SK-N-SH (cell line): ENCODE results near the gene PDK2. TPM values are rescaled to one million over a fixed set of nuclear protein-coding genes. Genes with fewer than 3 reads are reported as not detected.

Experiments
- CTCF ChIA-PET: fragments of 300-600, 350-600 bp; formaldehyde crosslinking; extraction: SDS; loops from one replicate; lab custom pipeline; 2021; lab: Yijun Ruan, JAX
- POLR2A ChIA-PET: fragments of 350-600 bp; sonication (Branson Sonifier 250); formaldehyde crosslinking; extraction: SDS; loops from one replicate; lab custom pipeline; 2020; ENCODE audit warnings: antibody characterized with exemption, inconsistent platforms; lab: Yijun Ruan, JAX
- DNase-seq: peaks from one replicate; pipeline ENCODE4 v3.0.0; 2012
- H2AFZ ChIP-seq: fragments of 200-600 bp; sonication (generic); 2 replicates; pipeline ENCODE4 v1.8.1; 2016; ENCODE audit warnings: antibody characterized with exemption, mild to moderate bottlenecking, low read depth
- H3F3A ChIP-seq: fragments of 200-600 bp; sonication (generic); replicated peaks from 2 replicates; pipeline ENCODE3; 2016; ENCODE audit warnings: antibody characterized with exemption, mild to moderate bottlenecking; ENCODE audit not compliant: insufficient read depth
- H3K27ac ChIP-seq, 2 experiments: fragments of 200-500 bp in 1 of 2; fragments of 200-600 bp in 1 of 2; sonication (Bioruptor generic) in 1 of 2; sonication (generic), shearing (Covaris generic) in 1 of 2; 2 replicates each; pipeline versions ENCODE4 v1.5.1 to v1.6.1; 2014 to 2016; ENCODE audit warnings: low read depth in 2 of 2, inconsistent platforms in 1 of 2, low read length in 1 of 2, mild to moderate bottlenecking in 1 of 2, mixed read lengths in 1 of 2
- H3K27me3 ChIP-seq: fragments of 200-600 bp; sonication (generic), shearing (Covaris generic); 2 replicates; pipeline ENCODE4 v1.6.1; 2016; ENCODE audit warnings: mixed run types; ENCODE audit not compliant: insufficient read depth
- H3K36me3 ChIP-seq, 2 experiments: fragments of 200-500 bp in 1 of 2; fragments of 200-600 bp in 1 of 2; sonication (Bioruptor generic) in 1 of 2; sonication (generic) in 1 of 2; replicated peaks in 1 of 2; 2 replicates each; pipeline versions ENCODE3 to v1.5.1; 2014 to 2016; ENCODE audit warnings: low read length in 1 of 2, mild to moderate bottlenecking in 1 of 2; ENCODE audit not compliant: insufficient read depth in 2 of 2, control insufficient read depth in 1 of 2
- H3K4me1 ChIP-seq, 2 experiments: fragments of 200-500 bp in 1 of 2; fragments of 200-600 bp in 1 of 2; sonication (Bioruptor generic) in 1 of 2; sonication (generic), shearing (Covaris generic) in 1 of 2; 2 replicates each; pipeline versions ENCODE4 v1.5.1 to v1.6.1; 2014 to 2016; ENCODE audit warnings: low read depth in 1 of 2, low read length in 1 of 2, mixed run types in 1 of 2; ENCODE audit not compliant: insufficient read depth in 2 of 2, control insufficient read depth in 1 of 2
- H3K4me2 ChIP-seq: fragments of 200-600 bp; sonication (generic), shearing (Covaris generic); 2 replicates; pipeline ENCODE4 v1.6.1; 2017; ENCODE audit warnings: mixed run types
- H3K4me3 ChIP-seq, 2 experiments: fragments of 200-500 bp in 1 of 2; fragments of 200-600 bp in 1 of 2; sonication (Bioruptor generic) in 1 of 2; sonication (generic), shearing (Covaris generic) in 1 of 2; 2 replicates each; pipeline versions ENCODE4 v1.5.1 to v1.8.1; 2014 to 2016; ENCODE audit warnings: low read depth in 2 of 2, inconsistent platforms in 1 of 2, low read length in 1 of 2, mild to moderate bottlenecking in 1 of 2, mixed read lengths in 1 of 2, moderate library complexity in 1 of 2
- H3K79me2 ChIP-seq: fragments of 200-600 bp; sonication (generic); 2 replicates; pipeline ENCODE4 v1.8.1; 2017; ENCODE audit warnings: mild to moderate bottlenecking; ENCODE audit not compliant: insufficient read depth
- H3K9ac ChIP-seq: fragments of 200-600 bp; sonication (generic); 2 replicates; pipeline ENCODE4 v1.6.1; 2017; ENCODE audit warnings: mixed run types
- H3K9me2 ChIP-seq: fragments of 200-600 bp; sonication (generic); 2 replicates; pipeline ENCODE4 v1.6.1; 2017; ENCODE audit warnings: mixed run types
- H3K9me3 ChIP-seq: fragments of 200-600 bp; sonication (generic); 2 replicates; pipeline ENCODE4 v1.6.1; 2017; ENCODE audit warnings: mixed run types, mild to moderate bottlenecking, moderate library complexity
- H4K20me1 ChIP-seq: fragments of 200-600 bp; sonication (generic); 2 replicates; pipeline ENCODE4 v1.6.1; 2017; ENCODE audit warnings: mild to moderate bottlenecking, mixed run types; ENCODE audit not compliant: insufficient read depth
- CTCF ChIP-seq: fragments of 200-600 bp; sonication (generic); IDR thresholded peaks from 2 replicates; pipeline ENCODE4 v1.6.1; 2017; ENCODE audit warnings: antibody characterized with exemption, mild to moderate bottlenecking, moderate library complexity
- EP300 ChIP-seq, 2 experiments: IDR thresholded peaks; 2 replicates each; pipeline versions ENCODE4 v1.4.0 to v1.6.1; 2012; ENCODE audit warnings: borderline replicate concordance in 1 of 2, low read depth in 1 of 2, low read length in 1 of 2
- FOXJ3 ChIP-seq: sonication (generic); formaldehyde crosslinking; IDR thresholded peaks from 2 replicates; pipeline ENCODE4 v1.5.1; 2020; ENCODE audit warnings: mild to moderate bottlenecking, missing genetic modification reagents
- FOXM1 ChIP-seq: IDR thresholded peaks from 2 replicates; pipeline ENCODE4 v1.4.0; 2012; ENCODE audit warnings: low read depth, mild to moderate bottlenecking
- GABPA ChIP-seq: IDR thresholded peaks from 2 replicates; pipeline ENCODE4 v1.4.0; 2012; ENCODE audit warnings: low read depth, mild to moderate bottlenecking
- GATA2 ChIP-seq: sonication (generic); formaldehyde crosslinking; IDR thresholded peaks from 2 replicates; pipeline ENCODE4 v1.5.0; 2020; ENCODE audit warnings: mild to moderate bottlenecking, missing genetic modification reagents
- JUND ChIP-seq: IDR thresholded peaks from 2 replicates; pipeline ENCODE4 v1.4.0; 2012
- MXI1 ChIP-seq: IDR thresholded peaks from 2 replicates; pipeline ENCODE4 v1.6.1; 2012; ENCODE audit warnings: mild to moderate bottlenecking, low read depth, low read length, improper control_type of control experiment
- NFIC ChIP-seq: IDR thresholded peaks from 2 replicates; pipeline ENCODE4 v1.4.0; 2012; ENCODE audit warnings: borderline replicate concordance
- RAD21 ChIP-seq: IDR thresholded peaks from 2 replicates; pipeline ENCODE4 v1.6.1; 2012; ENCODE audit warnings: mild to moderate bottlenecking, low read length
- RCOR1 ChIP-seq: fragments of 150-350 bp; IDR thresholded peaks from 2 replicates; pipeline ENCODE4 v1.6.1; 2017; ENCODE audit warnings: antibody characterized with exemption, low read length
- RFX5 ChIP-seq: IDR thresholded peaks from 2 replicates; pipeline ENCODE4 v1.6.1; 2012; ENCODE audit warnings: mild to moderate bottlenecking, improper control_type of control experiment, low read length
- RXRA ChIP-seq: IDR thresholded peaks from 2 replicates; pipeline ENCODE4 v1.4.0; 2012; ENCODE audit warnings: low read depth, mild to moderate bottlenecking, borderline replicate concordance
- SMC3 ChIP-seq: IDR thresholded peaks from 2 replicates; pipeline ENCODE4 v1.6.1; 2012; ENCODE audit warnings: low read depth, low read length, improper control_type of control experiment
- TAF1 ChIP-seq: IDR thresholded peaks from 2 replicates; pipeline ENCODE4 v1.6.1; 2012; ENCODE audit warnings: low read depth, mild to moderate bottlenecking, low read length, moderate library complexity, borderline replicate concordance
- USF2 ChIP-seq: fragments of 150-350 bp; IDR thresholded peaks from 2 replicates; pipeline ENCODE4 v1.6.1; 2017; ENCODE audit warnings: antibody characterized with exemption, low read length, low read depth, borderline replicate concordance
- ZBTB33 ChIP-seq: IDR thresholded peaks from 2 replicates; pipeline ENCODE4 v1.4.0; 2012; ENCODE audit warnings: low read depth, borderline replicate concordance
- WGBS: methylation state at CpG from one replicate; pipeline ENCODE4 v1.1.6; 2017; ENCODE audit warnings: low lambda C conversion rate; 5-methylcytosine and 5-hydroxymethylcytosine counted together
- polyA plus RNA-seq, 3 experiments: library from polyadenylated mRNA; depleted of rRNA; stranded (reverse); fragments of >200 nt; gene quantifications; 2 replicates each; pipeline ENCODE4 v1.2.3, GENCODE V29; 2012

The PDK2 gene
- polyA plus RNA-seq, 1 of the 3 experiments (the other 2 are of a cell fraction), result 124 TPM

- WGBS, result 80% methylated on average over 7 of the region's 7 CpGs
- H3K9ac ChIP-seq, result no peak overlapping the region
- POLR2A ChIA-PET, result no interaction called here
These were observed 25.5 kb downstream of the PDK2 start for GRCh38 chr17:50120475-50121253.

More at GRCh38 chr17:50120475-50121253, 25.5 kb downstream of the PDK2 start:
- Histone ChIP-seq H3K9me2 (no peaks in the 10 kb centered on the region), H2AFZ (no peak overlapping the region), H3K79me2 (no peaks in the 10 kb centered on the region), H3K4me3 (no peak overlapping the region), H3K27me3 (no peaks in the 10 kb centered on the region), H3K4me1 (peaks cover 0 to 4% of the 10 kb centered on the region in 2 experiments; a peak in 1 of 4 replicates), H3F3A (no peaks in the 10 kb centered on the region)
- DNase-seq, result no peak
- no peak for TF ChIP-seq FOXJ3 (CRISPR knock-in tag)
- no peak for TF ChIP-seq TAF1
- no peak for TF ChIP-seq CTCF
- no peak for TF ChIP-seq EP300 (IDR thresholded peaks at IDR 0.05; ENCODE audit: borderline replicate concordance in 1 of 2, low read depth in 1 of 2, low read length in 1 of 2)
- TF ChIP-seq FOXM1, result no peak
- no peak for TF ChIP-seq USF2
- no peak for TF ChIP-seq MXI1
- TF ChIP-seq JUND, result no peak
- no peak for TF ChIP-seq RXRA
- no peak for TF ChIP-seq SMC3
- TF ChIP-seq NFIC, result no peak
- no peak for TF ChIP-seq RFX5
- no peak for TF ChIP-seq RAD21
- no peak for TF ChIP-seq RCOR1
- no peak for TF ChIP-seq GABPA
- TF ChIP-seq ZBTB33, result no peak
- TF ChIP-seq GATA2 (CRISPR knock-in tag), result no peak
- TF ChIP-seq, all 33 proteins: peak for 0
- H3K36me3 ChIP-seq, result no peaks in the 10 kb centered on the region
- CTCF ChIA-PET, result interaction anchor here (0.7 to 16.3 kb wide), 7 partner anchors 10 to 41 kb away, joined by 3 to 297 read pairs (median 3); partner anchors contain the start of gene PDK2
- no peak overlapping the region for H3K4me2 ChIP-seq
- H3K9me3 ChIP-seq, result no peaks in the 10 kb centered on the region
- H4K20me1 ChIP-seq, result no peaks in the 10 kb centered on the region
- no peak overlapping the region for H3K27ac ChIP-seq
